GM06990 (cell line): Measurements from ENCODE around the gene MARK1.
A peak's percentile ranks its signal among the peaks of the same experiment; 100 is the strongest.

ENCODE experiments used
- DNase-seq: peaks from one replicate; pipeline ENCODE4 v3.0.0-alpha.2; 2011; ENCODE audit not compliant: insufficient read length; ENCODE audit errors: extremely low read depth
- H3K27me3 ChIP-seq: replicated peaks from 2 replicates; pipeline ENCODE4 v1.6.0; 2011; ENCODE audit warnings: low read length; ENCODE audit not compliant: control insufficient read depth, insufficient read depth
- H3K36me3 ChIP-seq: 2 replicates; pipeline ENCODE4 v1.5.1; 2011; ENCODE audit warnings: low read length; ENCODE audit not compliant: control insufficient read depth, insufficient read depth
- H3K4me3 ChIP-seq: replicated peaks from 2 replicates; pipeline ENCODE4 v1.5.1; 2011; ENCODE audit warnings: low read depth, mild to moderate bottlenecking, control low read depth, low read length
- CTCF ChIP-seq: IDR thresholded peaks from 2 replicates; pipeline ENCODE4 v1.5.1; 2011; ENCODE audit warnings: low read length, control low read depth, mild to moderate bottlenecking, inconsistent platforms; ENCODE audit not compliant: insufficient read depth, poor library complexity, severe bottlenecking

The MARK1 gene

GRCh38 chr1:220700556-220701179, 172.7 kb downstream of the MARK1 start:
- DNase-seq = no peak
- Histone ChIP-seq H3K27me3 (no peaks in the 10 kb centered on the region), H3K36me3 (no peaks in the 10 kb centered on the region), H3K4me3 (no peak overlapping the region)
- no peak for TF ChIP-seq CTCF

- DNase-seq = peak; percentile 52
- Histone ChIP-seq H3K4me3 (no peak overlapping the region), H3K27me3 (no peaks in the 10 kb centered on the region), H3K36me3 (no peaks in the 10 kb centered on the region)
- no peak for TF ChIP-seq CTCF
Measured at GRCh38 chr1:220701974-220702373, 174.0 kb downstream of the MARK1 start.

- DNase-seq = no peak
- no peak for TF ChIP-seq CTCF
Measured at GRCh38 chr1:220702733-220703270, 174.9 kb downstream of the MARK1 start.

GRCh38 chr1:220703305-220703704, 175.4 kb downstream of the MARK1 start:
- Histone ChIP-seq H3K36me3 (no peaks in the 10 kb centered on the region), H3K4me3 (no peak overlapping the region), H3K27me3 (no peaks in the 10 kb centered on the region)
- no peak for DNase-seq
- no peak for TF ChIP-seq CTCF

More at GRCh38 chr1:220702733-220703270, 174.9 kb downstream of the MARK1 start:
- H3K4me3 ChIP-seq = no peak overlapping the region
- H3K36me3 ChIP-seq = no peaks in the 10 kb centered on the region
- H3K27me3 ChIP-seq = no peaks in the 10 kb centered on the region

GRCh38 chr1:220705782-220706181, 177.8 kb downstream of the MARK1 start:
- Histone ChIP-seq H3K36me3 (no peaks in the 10 kb centered on the region), H3K4me3 (no peak overlapping the region), H3K27me3 (no peaks in the 10 kb centered on the region)
- TF ChIP-seq CTCF = no peak
- DNase-seq = no peak
